Ishikawa (cell line): Measurements from ENCODE around the gene CNTNAP2.

Source experiments
- CREB1 ChIP-seq: IDR thresholded peaks from 2 replicates; pipeline ENCODE4 v1.6.1; 2012; ENCODE audit warnings: low read depth
- EGR1 ChIP-seq: IDR thresholded peaks from 2 replicates; pipeline ENCODE4 v1.6.1; 2012
- EP300 ChIP-seq: IDR thresholded peaks from 2 replicates; pipeline ENCODE4 v1.6.1; 2012; ENCODE audit warnings: borderline replicate concordance
- NFIC ChIP-seq: IDR thresholded peaks from 2 replicates; pipeline ENCODE4 v1.6.1; 2012
- RAD21 ChIP-seq: IDR thresholded peaks from 2 replicates; pipeline ENCODE4 v1.6.1; 2012; ENCODE audit warnings: low read depth
- TAF1 ChIP-seq: IDR thresholded peaks from 2 replicates; pipeline ENCODE4 v1.6.1; 2012; ENCODE audit warnings: low read depth, mild to moderate bottlenecking
- TEAD4 ChIP-seq: IDR thresholded peaks from 2 replicates; pipeline ENCODE4 v1.6.1; 2012
- YY1 ChIP-seq: IDR thresholded peaks from 2 replicates; pipeline ENCODE4 v1.6.1; 2012; ENCODE audit warnings: low read depth
- ZBTB7A ChIP-seq: IDR thresholded peaks from 2 replicates; pipeline ENCODE4 v1.6.1; 2012; ENCODE audit warnings: low read depth
- TF ChIP-seq, protein P1 (sequence below): IDR thresholded peaks from 2 replicates; pipeline ENCODE4 v1.6.1; 2012
- TF ChIP-seq, protein P2 (sequence below): IDR thresholded peaks from 2 replicates; pipeline ENCODE4 v1.6.1; 2012

DNA sequence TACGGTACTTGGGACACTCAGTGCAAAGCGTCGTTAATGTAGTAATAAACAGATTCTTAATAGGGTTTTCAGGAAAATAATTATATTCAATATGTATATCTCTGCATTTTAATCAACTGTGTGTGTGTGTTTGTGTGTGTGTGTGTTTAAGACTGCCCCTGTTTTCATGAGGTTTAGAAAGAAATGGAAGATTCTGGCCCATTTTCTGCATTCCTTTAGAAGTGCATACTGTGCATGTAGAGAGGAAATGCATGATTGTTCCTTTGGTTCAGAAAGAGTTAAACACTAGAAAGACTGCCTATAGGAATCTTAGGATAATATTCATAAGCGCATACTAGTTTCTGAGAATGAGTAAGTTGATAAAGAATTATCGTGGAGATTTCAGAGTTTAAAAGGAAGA is 975 bp downstream of the CNTNAP2 start:
- TF ChIP-seq EGR1 (no peak), RAD21 (no peak), TAF1 (no peak), NFIC (no peak), ZBTB7A (no peak), TEAD4 (no peak), EP300 (no peak), CREB1 (no peak), YY1 (no peak)
- TF ChIP-seq, protein P1, sequence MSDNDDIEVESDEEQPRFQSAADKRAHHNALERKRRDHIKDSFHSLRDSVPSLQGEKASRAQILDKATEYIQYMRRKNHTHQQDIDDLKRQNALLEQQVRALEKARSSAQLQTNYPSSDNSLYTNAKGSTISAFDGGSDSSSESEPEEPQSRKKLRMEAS, result no peak
- TF ChIP-seq, protein P2, sequence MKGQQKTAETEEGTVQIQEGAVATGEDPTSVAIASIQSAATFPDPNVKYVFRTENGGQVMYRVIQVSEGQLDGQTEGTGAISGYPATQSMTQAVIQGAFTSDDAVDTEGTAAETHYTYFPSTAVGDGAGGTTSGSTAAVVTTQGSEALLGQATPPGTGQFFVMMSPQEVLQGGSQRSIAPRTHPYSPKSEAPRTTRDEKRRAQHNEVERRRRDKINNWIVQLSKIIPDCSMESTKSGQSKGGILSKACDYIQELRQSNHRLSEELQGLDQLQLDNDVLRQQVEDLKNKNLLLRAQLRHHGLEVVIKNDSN, result no peak
